WI38 (cell line): ENCODE data around the gene ATP2C2.

Experiments used
- H3K4me3 ChIP-seq: 2 replicates; pipeline ENCODE4 v1.5.1; 2011; ENCODE audit warnings: low read depth, mild to moderate bottlenecking, control low read depth, low read length
- CTCF ChIP-seq: IDR thresholded peaks from 2 replicates; pipeline ENCODE4 v1.5.1; 2012; ENCODE audit warnings: low read depth, mild to moderate bottlenecking, control low read depth, low read length

ATP2C2 gene

GRCh38 chr16:84324434-84325262, 43.7 kb upstream of the ATP2C2 start:
- H3K4me3 ChIP-seq = no peak overlapping the region
- TF ChIP-seq CTCF = no peak

GRCh38 chr16:84326545-84326944, 41.8 kb upstream of the ATP2C2 start:
- no peak overlapping the region for H3K4me3 ChIP-seq
- no peak for TF ChIP-seq CTCF

GRCh38 chr16:84327926-84328505, 40.3 kb upstream of the ATP2C2 start:
- no peak for TF ChIP-seq CTCF
- no peak overlapping the region for H3K4me3 ChIP-seq

- TF ChIP-seq CTCF = no peak
- H3K4me3 ChIP-seq = no peak overlapping the region
Measured at GRCh38 chr16:84329016-84329415, 39.3 kb upstream of the ATP2C2 start.

- H3K4me3 ChIP-seq = no peak overlapping the region
- TF ChIP-seq CTCF = no peak
Measured at GRCh38 chr16:84329843-84330684, 38.3 kb upstream of the ATP2C2 start.

- H3K4me3 ChIP-seq = no peak overlapping the region
- no peak for TF ChIP-seq CTCF
Measured at GRCh38 chr16:84330685-84331050, 37.7 kb upstream of the ATP2C2 start.
